HG03432 (cell line): ENCODE measurements around the gene MTERF2.

Experiments used
- ATAC-seq: cut with Tn5 transposase; IDR thresholded peaks from one replicate; pipeline ENCODE4 v1.9.1; 2021; ENCODE audit warnings: mild to moderate bottlenecking, moderate library complexity; ENCODE audit not compliant: unreplicated experiment

The MTERF2 gene

DNA sequence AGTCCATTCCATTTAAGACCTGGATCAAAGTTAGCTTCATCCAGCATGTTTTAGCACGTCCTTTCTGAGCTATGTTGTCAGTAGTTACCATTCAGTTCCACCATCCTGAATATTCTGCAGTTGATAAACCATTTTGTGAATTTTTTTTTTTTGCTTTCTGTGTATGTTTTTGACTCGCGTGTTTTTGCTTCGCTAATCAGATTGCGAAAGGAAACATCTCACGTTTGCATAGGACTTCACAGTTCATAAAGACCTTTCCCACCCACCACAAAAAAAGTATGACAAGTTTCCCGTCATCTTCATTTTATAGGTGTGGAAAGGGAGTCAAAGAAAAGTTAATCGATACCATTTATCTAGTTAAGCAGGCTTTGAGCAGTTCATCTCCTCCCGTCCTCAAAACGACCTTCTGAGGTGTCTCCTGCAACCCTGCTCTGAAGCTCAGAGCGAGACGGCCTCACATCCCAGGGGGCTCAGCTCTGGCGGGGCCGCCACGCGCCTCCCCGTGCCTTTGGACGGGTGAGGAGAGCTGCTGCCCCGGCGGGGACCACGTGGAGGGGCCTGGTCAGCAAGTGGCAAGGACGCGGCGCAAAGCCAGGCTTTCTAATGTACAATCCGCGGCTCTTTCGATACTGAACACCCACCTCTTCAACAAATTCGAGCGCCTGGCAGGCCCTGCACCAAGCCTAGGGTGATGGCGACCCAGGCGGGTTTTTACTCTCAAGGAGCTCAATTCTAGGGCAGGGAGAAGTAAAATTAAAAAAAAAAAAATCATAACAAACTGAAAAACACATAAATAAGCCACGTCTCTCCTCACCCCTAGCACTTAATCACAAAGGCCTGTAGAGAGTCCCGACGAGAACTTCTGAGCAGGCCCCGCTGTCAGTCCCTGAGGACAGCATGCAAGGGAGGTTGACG is 32.2 kb downstream of the MTERF2 start:
- no peak for ATAC-seq

DNA sequence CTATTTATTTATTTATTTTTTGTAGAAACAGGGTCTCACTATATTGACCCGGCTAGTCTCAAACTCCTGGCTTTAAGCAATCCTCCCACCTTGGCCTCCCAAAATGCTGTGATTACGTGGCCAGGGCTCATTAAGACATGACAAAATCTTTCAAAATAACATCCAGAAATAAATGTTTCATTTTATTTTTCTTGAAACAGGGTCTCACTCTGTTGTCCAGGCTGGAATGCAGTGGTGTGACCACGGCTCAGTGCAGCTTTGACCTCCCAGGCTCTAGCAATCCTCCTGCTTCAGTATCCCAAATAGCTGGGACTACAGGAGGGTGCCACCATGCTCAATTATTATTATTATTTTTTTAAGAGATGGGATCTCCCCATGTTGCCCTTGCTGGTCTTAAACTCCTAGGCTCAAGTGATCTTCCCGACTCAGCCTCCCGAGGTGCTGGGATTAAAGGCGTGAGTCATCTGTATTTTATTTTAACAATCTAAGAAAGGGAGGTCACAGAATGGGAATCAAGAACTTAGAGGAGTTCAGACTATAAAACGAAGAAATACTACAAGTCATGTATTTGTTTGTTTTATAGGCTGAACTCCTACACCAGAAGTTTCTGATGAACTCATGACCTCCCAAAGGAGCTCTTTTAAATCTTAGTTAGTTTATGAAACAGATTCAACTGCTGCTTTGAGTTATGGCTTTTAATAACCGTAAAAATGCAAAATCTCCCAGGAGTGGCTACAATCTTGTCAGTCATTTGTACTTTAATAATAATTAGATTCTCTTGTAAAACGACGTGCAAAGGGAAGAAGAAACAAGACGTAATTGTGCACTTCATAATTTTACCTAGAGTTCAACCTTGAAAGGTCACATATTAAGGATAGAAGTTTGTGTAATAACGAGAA is 33.3 kb downstream of the MTERF2 start:
- ATAC-seq = no peak

DNA sequence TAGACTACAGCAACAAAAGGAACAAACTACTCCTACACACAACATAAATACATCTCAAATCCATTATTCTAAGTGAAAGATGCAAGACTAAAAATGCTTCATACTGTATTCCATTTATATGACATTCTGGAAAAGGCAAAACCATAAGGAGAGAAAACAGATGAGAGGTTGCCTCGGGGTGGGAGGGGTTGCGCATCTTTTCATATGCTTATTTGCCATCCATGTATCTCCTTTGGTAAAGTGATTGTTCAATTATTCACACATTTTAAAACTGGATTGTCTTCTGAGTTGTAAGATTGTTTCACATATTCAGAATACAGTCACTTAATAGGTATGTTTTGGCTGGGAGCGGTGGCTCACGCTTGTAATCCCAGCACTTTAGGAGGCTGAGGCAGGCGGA is 36.4 kb downstream of the MTERF2 start:
- ATAC-seq = no peak

DNA sequence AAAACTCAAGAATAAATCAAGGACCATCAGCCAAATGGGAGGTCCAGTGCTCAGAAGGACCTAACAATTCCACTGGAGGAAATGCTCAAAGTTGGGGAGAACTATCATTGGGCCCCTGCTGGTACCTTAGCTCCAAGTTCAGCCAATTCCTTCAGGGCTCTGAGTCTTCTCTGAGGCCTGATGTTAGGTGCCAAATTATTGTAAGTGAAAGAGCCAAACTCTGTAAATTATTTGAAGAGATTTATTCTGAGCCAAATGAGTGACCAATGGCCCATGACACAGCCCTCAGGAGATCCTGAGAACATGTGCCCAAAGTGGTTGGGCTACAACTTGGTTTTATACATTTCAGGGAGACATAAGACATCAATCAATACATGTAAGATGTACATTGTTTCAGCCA is 39.5 kb downstream of the MTERF2 start:
- no peak for ATAC-seq

DNA sequence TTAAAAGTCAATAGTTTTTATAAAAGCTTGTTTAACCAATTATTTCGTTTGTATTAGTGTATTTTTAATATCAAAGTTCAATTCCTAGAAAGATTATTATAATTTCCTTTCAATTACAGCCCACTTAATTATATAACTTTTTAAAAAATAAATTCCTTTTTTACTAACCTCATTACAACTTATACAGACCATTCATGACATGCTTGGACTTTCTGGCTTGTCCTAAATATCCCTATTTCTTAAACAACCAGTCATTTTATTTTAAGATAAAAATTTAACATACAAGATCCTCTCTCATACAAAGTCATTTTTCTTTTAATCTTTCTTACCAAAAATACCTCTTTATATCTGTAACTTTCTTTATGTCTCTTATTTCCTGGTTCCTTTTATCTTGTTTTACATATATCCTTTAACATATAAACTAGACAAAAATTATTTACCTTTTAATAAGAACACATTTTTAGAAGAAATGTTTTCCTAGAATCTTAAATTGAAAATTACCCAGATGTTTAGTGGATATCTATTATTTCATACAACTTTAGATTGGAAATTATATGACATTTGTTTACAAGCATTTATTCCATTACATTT is 41.6 kb downstream of the MTERF2 start:
- ATAC-seq = no peak

DNA sequence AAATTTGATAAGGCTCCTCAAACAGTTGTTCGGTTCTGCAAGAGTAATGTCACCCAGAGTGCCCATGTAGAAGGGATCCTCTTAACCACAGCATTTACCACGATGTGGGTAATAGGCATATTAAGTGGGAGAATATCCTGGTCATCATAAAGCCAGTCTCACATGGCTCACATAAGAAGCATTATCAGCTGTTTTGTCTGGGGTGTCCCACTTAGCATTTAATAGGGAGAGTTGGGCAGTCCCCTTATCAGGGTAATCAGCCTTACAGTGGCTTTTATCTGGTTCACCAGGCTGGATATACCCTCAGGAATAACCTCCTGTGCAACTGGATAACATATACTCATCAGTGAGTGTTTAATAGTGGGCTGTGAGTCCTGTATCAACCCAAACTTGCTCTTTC is 44.2 kb downstream of the MTERF2 start:
- no peak for ATAC-seq

DNA sequence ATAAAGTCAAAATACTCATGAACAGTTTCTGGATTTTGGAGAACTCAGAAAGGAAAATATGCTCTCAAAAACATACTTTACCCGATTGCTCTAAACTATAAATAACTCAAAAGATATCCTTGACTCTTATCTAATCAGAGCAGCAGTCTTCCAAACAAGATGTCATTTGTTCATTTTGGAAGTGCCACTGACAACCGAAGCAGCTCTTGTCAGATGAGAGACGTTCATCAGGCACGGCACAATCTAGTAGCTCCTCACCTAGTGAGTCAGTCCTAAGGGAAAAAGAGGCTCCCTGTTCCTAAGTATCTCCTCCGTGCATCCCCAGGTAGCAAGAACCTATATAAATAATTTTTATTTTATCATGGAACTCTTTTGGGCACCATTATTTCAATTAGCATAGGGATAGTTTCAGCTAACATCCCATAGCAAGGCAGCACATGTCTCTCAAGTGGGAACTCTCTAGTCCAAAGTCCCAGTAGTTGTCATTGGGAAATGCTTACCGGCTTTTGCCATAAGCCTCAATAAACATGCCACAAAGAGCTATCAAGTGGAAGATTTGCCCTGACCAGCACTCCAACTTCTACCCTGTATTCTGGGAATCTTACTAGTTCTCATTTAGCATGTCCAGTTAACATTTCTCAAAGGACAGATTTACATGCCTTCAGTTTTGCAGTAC is 45.3 kb downstream of the MTERF2 start:
- no peak for ATAC-seq

DNA sequence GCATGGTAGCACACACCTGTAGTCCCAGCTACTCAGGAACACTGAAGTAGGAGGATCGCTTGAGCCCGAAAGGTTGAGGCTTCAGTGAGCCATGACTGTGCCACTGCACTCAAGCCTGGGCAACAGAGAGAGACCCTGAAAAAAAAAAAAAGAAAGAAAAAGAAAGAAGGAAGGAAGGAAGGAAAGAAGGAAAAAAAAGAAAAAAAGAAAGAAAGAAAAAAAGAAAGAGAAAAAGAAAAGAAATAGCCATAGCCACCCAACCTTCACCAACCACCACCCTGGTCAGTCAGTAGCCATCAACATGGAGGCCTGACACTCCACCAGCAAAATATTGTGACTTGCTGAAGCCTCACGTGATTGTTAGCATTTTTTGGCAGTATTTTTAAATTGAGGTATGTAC is 52.7 kb downstream of the MTERF2 start:
- ATAC-seq = no peak
